T-helper 2 cell treated with Interferon-gamma antibody and Interleukin-4, amounts not matched to agents 5 μg/mL and 100 μg/mL, for 36 hours (primary cell): Measurements from ENCODE around the gene BUD31.

ENCODE experiments used
- DNase-seq: peaks from one replicate; pipeline ENCODE4 v3.0.0; 2021; ENCODE audit warnings: low spot score
- H3K27ac Mint-ChIP-seq: one replicate; pipeline ENCODE4 v1.8.0; 2021; ENCODE audit warnings: mild to moderate bottlenecking, mixed read lengths
- H3K27me3 Mint-ChIP-seq: one replicate; pipeline ENCODE4 v1.8.0; 2021; ENCODE audit warnings: low read depth, mixed read lengths
- H3K36me3 Mint-ChIP-seq: one replicate; pipeline ENCODE4 v1.8.0; 2021; ENCODE audit warnings: low read depth, mixed read lengths
- H3K4me1 Mint-ChIP-seq: one replicate; pipeline ENCODE4 v1.8.0; 2021; ENCODE audit warnings: low read depth, mixed read lengths
- H3K4me3 Mint-ChIP-seq: one replicate; pipeline ENCODE4 v1.8.0; 2022; ENCODE audit warnings: mild to moderate bottlenecking, moderate library complexity, mixed read lengths
- H3K9me3 Mint-ChIP-seq: one replicate; pipeline ENCODE4 v1.8.0; 2021; ENCODE audit warnings: mixed read lengths

Gene BUD31

GRCh38 chr7:99448855-99449254 is 40.1 kb downstream of the BUD31 start:
- Mint-ChIP-seq H3K27me3 (no peaks in the 10 kb centered on the region), H3K4me3 (no peak overlapping the region), H3K36me3 (peaks cover 44% of the 10 kb centered on the region), H3K4me1 (peaks cover 5% of the 10 kb centered on the region), H3K27ac (no peak overlapping the region), H3K9me3 (no peaks in the 10 kb centered on the region)
- DNase-seq: no peak

- no peaks in the 10 kb centered on the region for H3K27me3 Mint-ChIP-seq
- H3K9me3 Mint-ChIP-seq: no peaks in the 10 kb centered on the region
- no peak overlapping the region for H3K27ac Mint-ChIP-seq
- H3K36me3 Mint-ChIP-seq: peaks cover 46% of the 10 kb centered on the region
- peaks cover 5% of the 10 kb centered on the region for H3K4me1 Mint-ChIP-seq
- DNase-seq: no peak
- no peak overlapping the region for H3K4me3 Mint-ChIP-seq
Observed at GRCh38 chr7:99449326-99449725, 40.6 kb downstream of the BUD31 start.

GRCh38 chr7:99451936-99452335 is 43.2 kb downstream of the BUD31 start:
- Mint-ChIP-seq H3K27me3 (no peaks in the 10 kb centered on the region), H3K4me1 (peaks cover 3% of the 10 kb centered on the region), H3K36me3 (peaks cover 39% of the 10 kb centered on the region), H3K27ac (no peak overlapping the region), H3K4me3 (no peak overlapping the region), H3K9me3 (no peaks in the 10 kb centered on the region)
- DNase-seq: no peak

GRCh38 chr7:99452541-99452940 is 43.8 kb downstream of the BUD31 start:
- no peaks in the 10 kb centered on the region for H3K9me3 Mint-ChIP-seq
- no peak overlapping the region for H3K4me3 Mint-ChIP-seq
- peaks cover 41% of the 10 kb centered on the region for H3K36me3 Mint-ChIP-seq
- no peak overlapping the region for H3K27ac Mint-ChIP-seq
- H3K27me3 Mint-ChIP-seq: no peaks in the 10 kb centered on the region
- no peak for DNase-seq
- peaks cover 3% of the 10 kb centered on the region for H3K4me1 Mint-ChIP-seq

GRCh38 chr7:99453105-99453504 is 44.3 kb downstream of the BUD31 start:
- DNase-seq: no peak
- peaks cover 3% of the 10 kb centered on the region for H3K4me1 Mint-ChIP-seq
- H3K27ac Mint-ChIP-seq: no peak overlapping the region
- H3K9me3 Mint-ChIP-seq: no peaks in the 10 kb centered on the region
- H3K36me3 Mint-ChIP-seq: peaks cover 40% of the 10 kb centered on the region
- no peaks in the 10 kb centered on the region for H3K27me3 Mint-ChIP-seq
- no peak overlapping the region for H3K4me3 Mint-ChIP-seq

GRCh38 chr7:99455874-99456273 is 47.1 kb downstream of the BUD31 start:
- Mint-ChIP-seq H3K4me1 (peaks cover 8% of the 10 kb centered on the region), H3K9me3 (no peaks in the 10 kb centered on the region), H3K36me3 (peaks cover 52% of the 10 kb centered on the region), H3K27me3 (no peaks in the 10 kb centered on the region), H3K4me3 (no peak overlapping the region), H3K27ac (no peak overlapping the region)
- DNase-seq: no peak

- no peak for DNase-seq
- H3K4me1 Mint-ChIP-seq: peaks cover 5% of the 10 kb centered on the region
- no peaks in the 10 kb centered on the region for H3K9me3 Mint-ChIP-seq
- no peak overlapping the region for H3K27ac Mint-ChIP-seq
- H3K27me3 Mint-ChIP-seq: no peaks in the 10 kb centered on the region
- H3K4me3 Mint-ChIP-seq: no peak overlapping the region
- H3K36me3 Mint-ChIP-seq: peaks cover 49% of the 10 kb centered on the region
Observed at GRCh38 chr7:99456288-99456687, 47.5 kb downstream of the BUD31 start.

- Mint-ChIP-seq H3K9me3 (no peaks in the 10 kb centered on the region), H3K27me3 (no peaks in the 10 kb centered on the region), H3K4me3 (no peak overlapping the region), H3K36me3 (peaks cover 49% of the 10 kb centered on the region), H3K4me1 (peaks cover 5% of the 10 kb centered on the region), H3K27ac (peak overlapping the region; percentile 26)
- DNase-seq: no peak
Observed at GRCh38 chr7:99457050-99457649, 48.4 kb downstream of the BUD31 start.

GRCh38 chr7:99457650-99458493 is 49.1 kb downstream of the BUD31 start:
- H3K36me3 Mint-ChIP-seq: peaks cover 52% of the 10 kb centered on the region
- no peak overlapping the region for H3K4me3 Mint-ChIP-seq
- no peak overlapping the region for H3K27ac Mint-ChIP-seq
- no peaks in the 10 kb centered on the region for H3K9me3 Mint-ChIP-seq
- H3K27me3 Mint-ChIP-seq: no peaks in the 10 kb centered on the region
- peaks cover 5% of the 10 kb centered on the region for H3K4me1 Mint-ChIP-seq
- DNase-seq: no peak

- no peaks in the 10 kb centered on the region for H3K9me3 Mint-ChIP-seq
- H3K36me3 Mint-ChIP-seq: peaks cover 52% of the 10 kb centered on the region
- no peak for DNase-seq
- H3K27ac Mint-ChIP-seq: no peak overlapping the region
- H3K27me3 Mint-ChIP-seq: no peaks in the 10 kb centered on the region
- no peak overlapping the region for H3K4me3 Mint-ChIP-seq
- H3K4me1 Mint-ChIP-seq: peaks cover 8% of the 10 kb centered on the region
Observed at GRCh38 chr7:99459087-99459486, 50.3 kb downstream of the BUD31 start.

- H3K4me3 Mint-ChIP-seq: no peak overlapping the region
- H3K27me3 Mint-ChIP-seq: no peaks in the 10 kb centered on the region
- H3K36me3 Mint-ChIP-seq: peaks cover 54% of the 10 kb centered on the region
- H3K9me3 Mint-ChIP-seq: no peaks in the 10 kb centered on the region
- peaks cover 14% of the 10 kb centered on the region for H3K4me1 Mint-ChIP-seq
- no peak for DNase-seq
- H3K27ac Mint-ChIP-seq: no peak overlapping the region
Observed at GRCh38 chr7:99460651-99461050, 51.9 kb downstream of the BUD31 start.

- H3K27ac Mint-ChIP-seq: no peak overlapping the region
- peaks cover 16% of the 10 kb centered on the region for H3K4me1 Mint-ChIP-seq
- H3K27me3 Mint-ChIP-seq: no peaks in the 10 kb centered on the region
- peaks cover 58% of the 10 kb centered on the region for H3K36me3 Mint-ChIP-seq
- no peaks in the 10 kb centered on the region for H3K9me3 Mint-ChIP-seq
- no peak overlapping the region for H3K4me3 Mint-ChIP-seq
- DNase-seq: no peak
Observed at GRCh38 chr7:99461221-99461620, 52.5 kb downstream of the BUD31 start.

GRCh38 chr7:99465421-99465768 is 56.6 kb downstream of the BUD31 start:
- Mint-ChIP-seq H3K27ac (peak overlapping the region; percentile 93), H3K27me3 (no peaks in the 10 kb centered on the region), H3K4me3 (peak overlapping the region; percentile 88), H3K4me1 (peaks cover 18% of the 10 kb centered on the region), H3K36me3 (peaks cover 27% of the 10 kb centered on the region), H3K9me3 (no peaks in the 10 kb centered on the region)
- no peak for DNase-seq

- no peak for DNase-seq
- Mint-ChIP-seq H3K9me3 (no peaks in the 10 kb centered on the region), H3K36me3 (peaks cover 22% of the 10 kb centered on the region), H3K4me3 (no peak overlapping the region), H3K27ac (no peak overlapping the region), H3K4me1 (peaks cover 24% of the 10 kb centered on the region), H3K27me3 (no peaks in the 10 kb centered on the region)
Observed at GRCh38 chr7:99468336-99468918, 59.7 kb downstream of the BUD31 start.
